Lower leg skin (tissue), 4 donors: ENCODE data around the gene KREMEN1. TPM values are rescaled to one million over a fixed set of nuclear protein-coding genes. Genes with fewer than 3 reads are reported as not detected.

Experiments used
- DNase-seq, 2 donors: peaks; one replicate each; pipeline ENCODE4 v3.0.0-alpha.2; 2019; ENCODE audit warnings: low spot score in 2 of 2
- H3K4me3 ChIP-seq: fragments of 200-600 bp; sonication (generic); 2 replicates; pipeline ENCODE4 v1.5.1; 2017; ENCODE audit warnings: mild to moderate bottlenecking, low read depth; ENCODE audit not compliant: poor library complexity, severe bottlenecking
- CTCF ChIP-seq, 3 donors: fragments of 450-650 bp; IDR thresholded peaks; one replicate each; pipeline ENCODE4 v1.5.1; 2016; ENCODE audit warnings: antibody characterized with exemption in 3 of 3, mild to moderate bottlenecking in 3 of 3, moderate library complexity in 2 of 3
- POLR2A ChIP-seq, 2 donors: fragments of 450-650 bp; IDR thresholded peaks; one replicate each; pipeline ENCODE4 v1.6.1; 2016 to 2017; ENCODE audit warnings: antibody characterized with exemption in 2 of 2, mild to moderate bottlenecking in 1 of 2, moderate library complexity in 1 of 2
- WGBS, 2 donors: methylation state at CpG; one replicate each; pipeline ENCODE4 v1.1.5; 2018; 5-methylcytosine and 5-hydroxymethylcytosine counted together
- intact Hi-C: fragments of 100-400 bp; cut with DNase I; formaldehyde crosslinking; loops from one replicate; pipeline ENCODE4 v1.15.0; 2023; ENCODE audit warnings: low total_unique reads
- total RNA-seq, 4 donors: library from RNA; depleted of rRNA; stranded (reverse); fragments of >200 nt; gene quantifications; one replicate each; pipeline ENCODE4 v1.1.0, GENCODE V29; 2016

KREMEN1 gene
- total RNA-seq, 4 donors from 2014 or later: 28.8 to 52.0 (median 48.0) TPM

GRCh38 chr22:29071261-29072045 lies 1.4 kb upstream of the KREMEN1 start:
- DNase-seq: peak; percentile 68 to 92
- WGBS, 2 donors: 0 to 4% methylated on average over 29 to 43 of the region's 60 CpGs
- TF ChIP-seq CTCF (IDR thresholded peaks at IDR 0.05) (no peak), POLR2A (IDR thresholded peaks at IDR 0.05) (no peak)
- intact Hi-C loops: no loop called here
- H3K4me3 ChIP-seq: no peak overlapping the region

DNA sequence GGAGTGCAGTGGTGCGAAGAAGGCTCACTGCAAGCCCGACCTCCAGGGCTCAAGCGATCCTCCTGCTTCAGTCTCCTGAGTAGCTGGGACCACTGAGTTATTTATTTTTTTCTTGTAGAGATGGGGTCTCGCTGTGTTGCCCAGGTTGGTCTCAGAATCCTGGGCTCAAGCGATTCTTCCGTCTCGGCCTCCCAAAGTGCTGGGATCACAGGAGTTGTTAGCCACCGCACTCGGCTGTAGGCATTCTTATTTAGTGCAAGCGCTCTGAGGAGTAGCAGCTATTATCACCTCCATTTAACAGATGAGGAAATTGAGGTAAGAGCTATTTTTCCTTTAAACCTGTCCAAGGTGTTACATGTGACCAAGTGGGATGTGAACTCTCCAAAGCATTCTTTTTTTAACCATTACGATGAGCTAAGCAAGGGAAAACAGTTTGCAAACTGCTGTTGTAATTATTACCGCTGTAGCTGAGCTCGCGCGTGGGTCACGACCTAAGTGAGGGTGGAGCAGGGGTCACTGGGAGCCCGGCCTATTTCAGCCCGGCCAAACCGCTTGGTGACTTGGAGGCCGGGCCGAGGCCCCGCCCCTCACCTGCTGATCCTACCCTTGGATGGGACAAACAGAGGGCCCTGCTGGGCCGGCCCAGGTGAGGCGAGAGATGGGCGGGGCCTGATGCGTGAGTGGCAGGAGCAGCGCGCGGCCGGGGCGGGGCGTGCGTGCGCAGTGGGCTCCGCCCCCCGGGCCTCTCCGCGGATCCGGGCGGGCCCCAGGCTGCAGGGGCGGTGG lies 449 bp upstream of the KREMEN1 start:
- intact Hi-C loops: no loop called here
- DNase-seq: peak; percentile 87 to 97

GRCh38 chr22:29073618-29074275 lies 912 bp downstream of the KREMEN1 start:
- intact Hi-C loops: no loop called here
- no peak for TF ChIP-seq CTCF (IDR thresholded peaks at IDR 0.05)
- no peak for TF ChIP-seq POLR2A (IDR thresholded peaks at IDR 0.05)
- 2 to 4% methylated on average over 41 to 53 of the region's 53 CpGs for WGBS, 2 donors
- H3K4me3 ChIP-seq: peak overlapping the region; percentile 68
- peak; percentile 43 to 91 for DNase-seq

More for the DNA sequence above, 449 bp upstream of the KREMEN1 start:
- no peak for TF ChIP-seq CTCF (IDR thresholded peaks at IDR 0.05)
- no peak for TF ChIP-seq POLR2A (IDR thresholded peaks at IDR 0.05)
- WGBS, 2 donors: 32 to 44% methylated on average over 19 to 25 of the region's 41 CpGs
- H3K4me3 ChIP-seq: no peak overlapping the region

DNA sequence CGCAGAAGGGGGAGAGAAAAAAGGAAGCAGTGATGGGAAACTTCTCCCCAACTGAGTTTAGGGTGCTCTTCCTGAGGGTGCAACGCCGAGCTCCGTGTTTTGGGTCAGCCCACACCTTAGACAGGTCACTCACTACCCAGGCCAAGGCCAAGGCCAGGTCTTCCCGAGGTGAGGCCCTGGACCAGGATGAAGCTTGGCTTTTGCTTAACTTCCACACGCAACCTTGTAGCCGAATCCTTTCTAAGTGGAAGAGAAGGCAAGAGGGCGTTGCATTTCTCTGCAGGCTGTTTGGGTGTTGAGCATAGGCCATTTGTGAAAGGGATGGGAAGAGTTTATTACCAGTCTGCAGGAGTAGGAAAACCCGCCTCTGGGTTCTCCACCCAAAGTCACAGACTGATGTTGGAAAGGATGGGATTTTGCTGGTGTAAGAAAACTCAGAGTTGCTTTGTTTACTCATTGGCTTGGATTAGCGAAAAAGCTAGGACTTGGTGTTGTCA lies 1.5 kb downstream of the KREMEN1 start:
- no peak for DNase-seq
- WGBS, 2 donors: 21 to 23% methylated on average over 10 of the region's 10 CpGs
- intact Hi-C loops: no loop called here
- H3K4me3 ChIP-seq: peak overlapping the region; percentile 68
- TF ChIP-seq CTCF (IDR thresholded peaks at IDR 0.05) (no peak), POLR2A (IDR thresholded peaks at IDR 0.05) (no peak)

GRCh38 chr22:29078036-29078868 lies 5.4 kb downstream of the KREMEN1 start:
- no peak for DNase-seq
- no peak for TF ChIP-seq POLR2A (IDR thresholded peaks at IDR 0.05)
- TF ChIP-seq CTCF (IDR thresholded peaks at IDR 0.05): no peak
- intact Hi-C loops: no loop called here
- WGBS, 2 donors: 64 to 68% methylated on average over 6 of the region's 6 CpGs
- H3K4me3 ChIP-seq: no peak overlapping the region
